ENCODE measurements around the gene MRPL14.

DNA sequence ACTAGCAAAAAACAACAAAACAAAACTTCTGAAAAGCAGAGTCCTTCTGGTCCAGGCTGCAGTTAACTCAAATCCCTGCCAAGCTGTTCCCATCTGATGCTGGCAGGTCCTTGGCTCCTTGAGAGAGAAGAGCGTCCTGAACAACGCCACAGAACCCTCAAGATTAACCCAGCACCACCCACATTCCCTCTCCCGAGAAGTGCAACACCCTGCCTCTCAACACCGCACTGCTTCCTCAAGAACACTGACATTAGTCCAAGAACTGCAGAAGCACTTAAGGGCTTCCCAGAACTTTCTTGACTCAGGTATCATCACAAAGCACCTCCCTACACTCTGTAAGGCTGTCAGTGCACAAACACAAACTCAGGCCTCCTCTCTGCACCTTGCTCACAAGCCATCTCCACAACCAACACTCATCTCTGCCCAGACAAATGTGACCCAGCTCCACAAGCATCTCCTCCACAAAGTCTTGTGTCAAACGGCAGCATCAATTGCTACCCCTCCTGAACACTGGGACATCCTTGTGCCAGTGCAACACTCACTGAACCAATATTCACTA, 7.5 kb downstream of the MRPL14 start:
- TF ChIP-seq, protein P1, sequence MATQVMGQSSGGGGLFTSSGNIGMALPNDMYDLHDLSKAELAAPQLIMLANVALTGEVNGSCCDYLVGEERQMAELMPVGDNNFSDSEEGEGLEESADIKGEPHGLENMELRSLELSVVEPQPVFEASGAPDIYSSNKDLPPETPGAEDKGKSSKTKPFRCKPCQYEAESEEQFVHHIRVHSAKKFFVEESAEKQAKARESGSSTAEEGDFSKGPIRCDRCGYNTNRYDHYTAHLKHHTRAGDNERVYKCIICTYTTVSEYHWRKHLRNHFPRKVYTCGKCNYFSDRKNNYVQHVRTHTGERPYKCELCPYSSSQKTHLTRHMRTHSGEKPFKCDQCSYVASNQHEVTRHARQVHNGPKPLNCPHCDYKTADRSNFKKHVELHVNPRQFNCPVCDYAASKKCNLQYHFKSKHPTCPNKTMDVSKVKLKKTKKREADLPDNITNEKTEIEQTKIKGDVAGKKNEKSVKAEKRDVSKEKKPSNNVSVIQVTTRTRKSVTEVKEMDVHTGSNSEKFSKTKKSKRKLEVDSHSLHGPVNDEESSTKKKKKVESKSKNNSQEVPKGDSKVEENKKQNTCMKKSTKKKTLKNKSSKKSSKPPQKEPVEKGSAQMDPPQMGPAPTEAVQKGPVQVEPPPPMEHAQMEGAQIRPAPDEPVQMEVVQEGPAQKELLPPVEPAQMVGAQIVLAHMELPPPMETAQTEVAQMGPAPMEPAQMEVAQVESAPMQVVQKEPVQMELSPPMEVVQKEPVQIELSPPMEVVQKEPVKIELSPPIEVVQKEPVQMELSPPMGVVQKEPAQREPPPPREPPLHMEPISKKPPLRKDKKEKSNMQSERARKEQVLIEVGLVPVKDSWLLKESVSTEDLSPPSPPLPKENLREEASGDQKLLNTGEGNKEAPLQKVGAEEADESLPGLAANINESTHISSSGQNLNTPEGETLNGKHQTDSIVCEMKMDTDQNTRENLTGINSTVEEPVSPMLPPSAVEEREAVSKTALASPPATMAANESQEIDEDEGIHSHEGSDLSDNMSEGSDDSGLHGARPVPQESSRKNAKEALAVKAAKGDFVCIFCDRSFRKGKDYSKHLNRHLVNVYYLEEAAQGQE (IDR thresholded peaks at IDR 0.05), result no peak
- TF ChIP-seq, protein P2, sequence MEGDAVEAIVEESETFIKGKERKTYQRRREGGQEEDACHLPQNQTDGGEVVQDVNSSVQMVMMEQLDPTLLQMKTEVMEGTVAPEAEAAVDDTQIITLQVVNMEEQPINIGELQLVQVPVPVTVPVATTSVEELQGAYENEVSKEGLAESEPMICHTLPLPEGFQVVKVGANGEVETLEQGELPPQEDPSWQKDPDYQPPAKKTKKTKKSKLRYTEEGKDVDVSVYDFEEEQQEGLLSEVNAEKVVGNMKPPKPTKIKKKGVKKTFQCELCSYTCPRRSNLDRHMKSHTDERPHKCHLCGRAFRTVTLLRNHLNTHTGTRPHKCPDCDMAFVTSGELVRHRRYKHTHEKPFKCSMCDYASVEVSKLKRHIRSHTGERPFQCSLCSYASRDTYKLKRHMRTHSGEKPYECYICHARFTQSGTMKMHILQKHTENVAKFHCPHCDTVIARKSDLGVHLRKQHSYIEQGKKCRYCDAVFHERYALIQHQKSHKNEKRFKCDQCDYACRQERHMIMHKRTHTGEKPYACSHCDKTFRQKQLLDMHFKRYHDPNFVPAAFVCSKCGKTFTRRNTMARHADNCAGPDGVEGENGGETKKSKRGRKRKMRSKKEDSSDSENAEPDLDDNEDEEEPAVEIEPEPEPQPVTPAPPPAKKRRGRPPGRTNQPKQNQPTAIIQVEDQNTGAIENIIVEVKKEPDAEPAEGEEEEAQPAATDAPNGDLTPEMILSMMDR (IDR thresholded peaks at IDR 0.05; ENCODE audit: low read depth, low read length, missing input control), result no peak
- TF ChIP-seq EGR1 (IDR thresholded peaks at IDR 0.05; ENCODE audit: low read depth in 2 of 2) (no peak), RAD21 (IDR thresholded peaks at IDR 0.05) (no peak), FOXA1 (IDR thresholded peaks at IDR 0.05) (no peak), GABPA (IDR thresholded peaks at IDR 0.05 in 1 of 2, conservative IDR thresholded peaks at IDR 0.05 in 1 of 2) (no peak), SP1 (IDR thresholded peaks at IDR 0.05) (no peak)
- TF ChIP-seq, protein P3, sequence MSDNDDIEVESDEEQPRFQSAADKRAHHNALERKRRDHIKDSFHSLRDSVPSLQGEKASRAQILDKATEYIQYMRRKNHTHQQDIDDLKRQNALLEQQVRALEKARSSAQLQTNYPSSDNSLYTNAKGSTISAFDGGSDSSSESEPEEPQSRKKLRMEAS (IDR thresholded peaks at IDR 0.05), result no peak
- TF ChIP-seq, protein P4, sequence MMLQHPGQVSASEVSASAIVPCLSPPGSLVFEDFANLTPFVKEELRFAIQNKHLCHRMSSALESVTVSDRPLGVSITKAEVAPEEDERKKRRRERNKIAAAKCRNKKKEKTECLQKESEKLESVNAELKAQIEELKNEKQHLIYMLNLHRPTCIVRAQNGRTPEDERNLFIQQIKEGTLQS (IDR thresholded peaks at IDR 0.05), result no peak

Measured in liver (tissue), 3 donors.